ACHN (cell line): ENCODE results near the gene NMNAT3.

Source experiments
- DNase-seq: peaks from one replicate; pipeline ENCODE4 v3.0.0-alpha.2; 2015
- in situ Hi-C: cut with HindIII; loops from 2 replicates; pipeline ENCODE4 v1.10.0; 2017; ENCODE audit warnings: low sequenced_read_pairs, low pct_ligation_motif_present, low pct_unique_long_range_greater_than_20kb

NMNAT3 gene

DNA sequence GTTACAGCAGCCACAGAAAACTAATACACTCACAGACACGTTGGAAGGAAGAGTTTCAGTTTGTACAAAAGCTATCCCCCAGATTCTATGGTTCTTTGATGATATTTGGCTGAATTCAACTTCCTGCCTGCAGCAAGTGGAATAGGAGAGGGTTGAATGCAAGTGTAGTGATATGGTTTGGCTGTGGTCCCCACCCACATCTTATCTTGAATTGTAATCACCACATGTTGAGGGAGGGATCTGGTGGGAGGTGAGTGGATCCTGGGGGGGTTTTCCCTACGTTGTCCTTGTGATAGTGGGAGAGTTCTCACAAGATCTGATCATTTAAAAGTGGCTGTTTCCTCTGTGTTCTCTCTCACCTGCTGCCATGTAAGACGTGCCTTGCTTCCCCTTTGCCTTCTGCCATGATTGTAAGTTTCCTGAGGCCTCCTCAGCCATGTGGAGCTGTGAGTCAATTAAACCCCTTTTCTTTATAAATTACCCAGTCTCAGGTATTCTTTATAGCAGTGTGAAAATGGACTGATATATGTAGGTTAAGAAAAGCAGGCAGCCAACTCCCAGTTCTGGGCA is 29.8 kb downstream of the NMNAT3 start:
- no peak for DNase-seq
- in situ Hi-C loops = no loop called here

DNA sequence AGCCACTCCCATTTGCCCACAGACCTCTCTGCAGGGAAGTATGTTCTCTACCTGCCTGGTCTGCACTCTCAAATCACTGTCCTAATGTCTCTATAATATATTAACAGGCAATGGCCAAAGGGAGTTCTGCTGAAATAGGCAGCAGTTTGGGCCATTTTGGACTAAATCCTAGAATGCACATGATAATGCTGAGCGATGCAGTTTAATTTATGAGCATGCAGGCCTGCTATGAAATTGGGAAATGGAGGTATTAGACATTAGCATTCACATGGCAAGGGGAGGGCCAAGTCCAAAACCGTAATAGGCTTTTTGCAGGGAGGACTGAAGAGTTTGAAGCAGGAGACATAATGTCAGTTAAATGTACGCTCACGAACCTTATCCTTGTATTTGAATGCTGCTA is 31.3 kb downstream of the NMNAT3 start:
- no peak for DNase-seq
- in situ Hi-C loops = no loop called here

DNA sequence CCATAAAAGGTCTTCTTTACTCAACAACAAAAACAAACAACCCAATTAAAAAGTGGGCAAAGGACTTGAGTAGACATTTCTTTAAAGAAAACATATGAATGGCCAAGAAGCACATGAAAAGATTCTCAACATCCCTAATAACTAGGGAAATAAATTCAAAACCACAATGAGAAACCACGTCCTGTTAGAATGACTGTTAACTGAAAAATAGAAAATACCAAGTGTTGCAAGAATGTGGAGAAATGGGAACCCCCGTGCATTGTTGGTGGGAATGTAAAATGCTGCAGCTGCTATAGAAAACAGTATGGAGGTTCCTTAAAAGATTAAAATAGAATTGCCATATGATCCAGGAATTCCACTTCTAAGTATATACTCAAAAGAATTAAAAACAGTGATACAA is 34.8 kb downstream of the NMNAT3 start:
- no peak for DNase-seq
- in situ Hi-C loops = no loop called here

DNA sequence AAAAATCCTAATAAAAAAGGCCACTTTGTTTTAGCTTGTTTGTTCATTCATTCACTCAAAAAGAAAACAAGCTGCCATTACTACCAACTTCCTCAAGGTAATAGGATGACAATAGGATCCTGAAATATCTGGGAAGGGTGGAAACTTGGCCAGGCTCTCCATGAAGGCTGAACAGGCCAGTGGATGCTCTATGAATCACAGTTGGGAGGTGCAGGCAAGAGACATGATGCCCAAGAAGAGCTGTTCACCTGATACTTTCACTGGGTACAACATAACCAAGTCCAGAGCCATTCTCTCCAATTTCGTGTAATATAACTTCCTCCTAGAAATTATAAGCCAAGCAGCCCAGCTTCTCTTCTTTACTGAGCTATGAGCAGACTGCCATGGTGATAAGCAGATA is 37.3 kb downstream of the NMNAT3 start:
- in situ Hi-C loops = no loop called here

DNA sequence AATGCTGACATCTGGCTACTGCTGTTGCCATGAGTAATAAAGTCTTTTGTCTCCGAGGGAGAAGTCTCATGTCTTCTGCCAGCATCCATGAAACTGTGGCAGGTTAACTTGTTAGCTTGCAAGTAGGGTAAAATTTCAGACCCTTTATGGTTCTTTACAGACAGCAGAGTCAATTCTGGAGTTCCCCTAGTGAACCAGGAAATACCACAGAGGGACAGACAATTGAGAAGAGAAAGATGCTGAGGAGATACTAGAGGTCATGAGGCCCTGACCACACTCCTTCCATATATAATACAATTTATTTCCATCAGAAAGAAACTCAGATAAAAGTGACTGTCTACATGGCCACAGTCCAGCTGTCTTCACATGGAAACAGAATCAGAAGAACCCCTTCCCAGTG is 38.1 kb downstream of the NMNAT3 start:
- in situ Hi-C loops = no loop called here
- DNase-seq = no peak

More for the DNA sequence above, 37.3 kb downstream of the NMNAT3 start:
- no peak for DNase-seq

DNA sequence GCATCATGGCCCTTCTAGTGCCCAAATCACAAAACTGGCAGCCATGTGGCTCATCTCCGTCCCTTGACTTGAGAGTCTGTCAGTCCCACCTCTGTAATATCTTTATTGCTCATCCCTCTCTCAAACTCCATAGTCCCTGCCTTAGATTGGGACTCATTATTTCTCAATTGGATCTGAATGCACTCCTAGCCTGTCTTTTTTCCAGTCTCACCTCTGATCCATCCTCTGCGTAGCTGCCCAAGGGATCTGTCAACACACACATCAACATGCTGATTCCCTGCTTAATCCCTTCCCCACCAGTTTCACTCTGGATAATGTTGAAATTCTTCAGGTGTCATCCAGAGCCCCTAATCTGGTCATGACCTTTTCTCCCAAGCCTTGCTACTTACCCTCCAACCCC is 39.3 kb downstream of the NMNAT3 start:
- no peak for DNase-seq
- in situ Hi-C loops = no loop called here

DNA sequence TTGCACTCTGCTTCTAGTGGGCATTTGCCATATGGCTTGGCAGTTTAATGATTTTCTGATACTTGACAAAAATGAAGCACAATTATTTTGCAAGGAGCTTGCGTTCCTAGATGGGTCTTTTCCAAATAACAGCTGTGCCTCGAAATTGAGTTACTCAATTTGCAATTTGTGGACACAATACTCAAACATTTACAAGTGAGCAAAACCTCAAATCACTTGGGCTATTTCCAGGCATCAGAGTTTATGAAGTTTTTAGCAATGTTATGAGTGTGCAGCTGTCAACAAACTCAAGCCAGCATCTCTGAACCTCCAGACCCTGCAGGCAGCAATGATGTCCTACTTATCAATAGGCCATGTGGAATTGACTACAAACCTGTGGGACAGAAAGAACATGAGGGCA is 41.3 kb downstream of the NMNAT3 start:
- in situ Hi-C loops = no loop called here
- DNase-seq = no peak

DNA sequence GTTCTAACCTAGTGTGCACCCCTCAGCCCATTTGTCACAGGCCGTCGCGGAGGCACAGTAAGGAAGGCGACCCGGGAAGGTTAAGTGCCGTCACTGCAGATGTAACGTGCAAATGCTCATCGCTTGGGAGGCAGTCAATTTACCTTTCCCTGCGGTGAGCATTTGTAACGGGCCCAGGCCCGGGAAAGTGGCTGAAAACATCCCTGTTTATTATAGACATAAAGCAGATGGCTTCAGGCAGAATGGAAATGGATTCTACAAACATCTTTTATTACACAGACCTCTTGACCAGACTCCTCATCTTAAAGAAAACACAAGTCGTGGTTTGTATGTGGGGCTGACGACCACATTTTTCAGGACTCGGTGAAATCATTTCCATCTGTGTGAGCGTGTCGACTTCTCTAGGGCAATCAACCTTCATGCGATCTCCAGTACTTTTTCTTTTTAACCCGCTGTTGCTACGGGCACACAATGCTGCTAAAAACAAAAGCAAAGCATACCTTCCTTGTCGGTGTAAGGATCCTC is 43.6 kb downstream of the NMNAT3 start:
- no peak for DNase-seq
- in situ Hi-C loops = no loop called here

DNA sequence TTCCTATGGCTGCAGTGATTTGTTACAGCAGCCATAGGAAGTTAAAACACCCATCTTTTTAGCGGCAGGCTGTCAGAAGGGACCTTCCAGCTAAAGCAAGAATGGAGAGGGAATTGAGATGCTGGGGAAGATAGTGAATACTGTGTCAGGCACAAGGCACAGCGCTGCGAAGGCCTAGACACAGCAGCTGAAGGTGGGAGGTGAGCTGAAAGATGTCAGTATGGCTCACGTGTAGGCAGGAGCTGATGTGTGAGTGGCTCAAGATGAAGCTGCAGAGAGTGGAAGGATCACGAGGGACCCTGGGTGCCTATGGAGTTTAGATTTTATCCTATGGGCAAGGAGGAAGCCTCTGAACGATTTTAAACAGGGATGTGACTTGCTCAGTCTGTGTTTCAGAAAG is 44.3 kb downstream of the NMNAT3 start:
- in situ Hi-C loops = no loop called here
- no peak for DNase-seq

DNA sequence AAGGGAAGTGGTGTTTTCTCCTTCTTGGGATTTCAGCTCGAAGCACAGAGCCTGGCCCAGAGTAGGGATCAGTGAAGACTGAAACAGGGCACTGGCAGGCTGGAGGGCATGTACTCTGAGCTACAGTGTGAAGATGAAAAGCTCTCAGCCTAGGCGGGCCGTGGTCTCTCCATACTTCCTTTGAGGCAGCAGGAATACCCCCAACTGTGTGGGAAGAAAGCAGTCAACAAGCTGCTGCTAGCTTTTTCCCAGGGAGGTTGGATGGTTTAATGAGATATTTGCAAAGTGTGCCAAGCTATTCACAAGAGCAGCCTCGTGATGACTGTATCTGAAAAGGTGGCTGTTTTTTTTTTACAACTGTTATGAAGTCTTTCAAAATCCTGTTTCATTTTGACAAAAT is 47.2 kb downstream of the NMNAT3 start:
- in situ Hi-C loops = no loop called here
- no peak for DNase-seq

DNA sequence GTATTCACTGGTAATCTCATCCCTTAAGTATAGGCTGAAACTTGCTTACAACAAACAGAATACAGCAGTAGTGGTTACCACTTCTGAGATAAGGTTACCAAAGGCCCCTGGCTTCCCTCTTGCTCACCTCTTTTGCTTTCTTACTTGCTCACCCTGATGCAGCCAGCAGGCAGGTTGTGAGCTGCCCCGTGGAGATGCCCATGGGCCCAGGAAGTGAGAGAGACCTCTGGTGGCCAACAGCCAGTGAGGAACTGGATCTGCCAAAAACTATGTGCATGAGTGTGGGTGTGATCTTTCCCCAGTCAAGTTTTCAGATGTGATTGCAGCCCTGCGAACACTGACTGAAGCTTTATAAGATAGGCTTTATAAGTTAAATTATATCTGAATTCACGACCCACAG is 48.7 kb downstream of the NMNAT3 start:
- DNase-seq = peak; percentile 3

DNA sequence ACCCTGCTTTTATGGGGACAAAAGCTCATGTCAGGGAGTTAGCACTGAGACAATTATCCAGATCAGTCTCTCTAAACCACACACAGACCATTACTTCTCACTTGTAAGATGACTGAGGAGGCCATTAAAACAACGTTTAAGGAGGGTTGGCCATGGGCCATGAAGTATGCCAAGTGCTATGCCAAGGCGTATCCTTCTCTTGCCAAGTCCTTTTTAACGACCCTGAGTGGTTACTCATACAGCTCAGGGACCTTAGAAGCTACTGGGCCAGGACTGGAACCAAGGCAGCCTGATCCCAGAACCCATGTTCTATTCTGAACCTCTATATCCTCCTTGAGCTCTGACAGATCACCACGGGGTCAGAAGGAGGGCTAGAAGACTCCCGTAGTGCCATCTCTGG is 50.0 kb downstream of the NMNAT3 start:
- DNase-seq = no peak
- in situ Hi-C loops = no loop called here

More for the DNA sequence above, 48.7 kb downstream of the NMNAT3 start:
- in situ Hi-C loops = no loop called here

DNA sequence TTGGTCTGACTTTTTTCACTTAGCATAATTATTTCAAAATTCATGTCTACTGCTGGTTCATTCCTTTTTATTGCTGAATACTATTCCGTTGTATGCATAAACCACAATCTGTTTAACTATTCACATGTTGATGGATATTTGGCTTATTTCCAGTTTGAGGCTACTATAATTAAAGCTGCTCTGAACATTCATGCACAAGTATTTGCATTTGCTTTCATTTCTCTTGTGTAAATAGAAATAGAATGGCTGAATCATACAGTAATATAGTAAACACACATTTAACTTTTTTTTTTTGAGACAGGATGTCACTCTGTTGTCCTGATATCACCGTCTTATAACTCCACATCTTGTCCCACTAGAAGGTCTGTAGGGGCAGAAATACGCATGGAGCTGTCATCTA is 57.3 kb downstream of the NMNAT3 start:
- in situ Hi-C loops = no loop called here
- no peak for DNase-seq

DNA sequence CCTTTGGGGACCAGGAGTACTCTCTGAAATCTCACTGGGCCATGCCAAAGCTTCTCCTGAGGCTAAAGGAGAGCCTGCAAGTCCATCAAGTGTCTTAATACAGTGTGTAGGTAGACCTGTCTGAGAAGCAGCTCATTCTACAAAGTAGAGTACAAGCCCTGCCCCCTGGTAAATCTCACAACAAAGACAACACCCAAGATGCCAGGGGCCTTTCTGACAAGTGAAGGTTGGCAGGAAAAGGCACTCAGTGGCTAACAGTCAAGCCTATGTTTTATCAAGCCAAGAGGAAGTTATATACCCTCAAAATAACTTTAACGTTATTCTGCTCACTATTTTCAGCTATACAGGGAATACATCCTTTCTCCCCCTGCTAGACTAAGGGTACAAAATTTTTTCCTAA is 58.3 kb downstream of the NMNAT3 start:
- no peak for DNase-seq
- in situ Hi-C loops = no loop called here

DNA sequence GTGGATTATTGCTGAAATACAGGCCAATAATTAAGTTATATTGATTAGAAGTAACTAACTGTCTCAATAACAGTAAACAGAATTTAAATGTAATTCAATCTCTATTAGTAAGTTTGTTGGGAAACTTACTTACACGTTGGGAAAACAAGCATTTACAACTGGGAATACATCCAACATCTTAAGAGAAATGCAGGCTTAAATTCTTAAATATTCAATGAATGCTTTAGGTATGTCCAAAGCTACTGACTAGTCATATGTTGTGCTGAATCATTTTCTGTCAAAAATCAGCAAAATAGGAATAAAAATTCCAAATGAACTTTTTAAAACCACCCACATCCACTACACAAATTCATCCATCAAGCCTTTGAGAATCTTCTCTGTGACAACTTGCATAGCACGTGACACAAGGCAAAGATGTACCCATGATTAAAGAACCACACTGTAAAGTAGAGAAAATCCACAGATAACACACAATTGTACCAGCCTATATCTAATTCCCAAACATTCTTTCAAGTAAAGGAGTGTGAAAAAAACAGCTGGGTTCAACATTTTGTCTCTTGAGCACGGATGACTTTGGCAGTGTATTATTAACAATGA is 60.0 kb downstream of the NMNAT3 start:
- in situ Hi-C loops = no loop called here
- no peak for DNase-seq

DNA sequence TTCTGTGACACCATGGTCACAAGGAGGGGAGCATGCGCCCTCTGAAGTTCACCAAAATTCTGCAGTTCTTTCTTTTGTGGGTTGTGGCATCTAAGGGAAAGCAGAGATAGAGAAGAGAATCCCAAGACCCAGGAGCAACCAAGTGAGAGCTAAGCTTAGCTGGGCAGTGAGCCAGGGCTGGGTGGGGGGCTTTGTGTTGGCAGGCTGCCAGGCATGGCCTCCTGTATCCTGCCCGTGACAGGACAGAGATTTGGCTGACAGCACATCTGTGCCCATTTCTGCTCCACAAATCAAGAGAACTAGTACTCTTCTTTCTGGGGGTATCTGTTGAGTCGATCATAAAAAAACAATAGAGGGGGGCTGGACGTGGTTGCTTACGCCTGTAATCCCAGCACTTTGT is 66.2 kb downstream of the NMNAT3 start:
- DNase-seq = no peak
- in situ Hi-C loops = no loop called here

DNA sequence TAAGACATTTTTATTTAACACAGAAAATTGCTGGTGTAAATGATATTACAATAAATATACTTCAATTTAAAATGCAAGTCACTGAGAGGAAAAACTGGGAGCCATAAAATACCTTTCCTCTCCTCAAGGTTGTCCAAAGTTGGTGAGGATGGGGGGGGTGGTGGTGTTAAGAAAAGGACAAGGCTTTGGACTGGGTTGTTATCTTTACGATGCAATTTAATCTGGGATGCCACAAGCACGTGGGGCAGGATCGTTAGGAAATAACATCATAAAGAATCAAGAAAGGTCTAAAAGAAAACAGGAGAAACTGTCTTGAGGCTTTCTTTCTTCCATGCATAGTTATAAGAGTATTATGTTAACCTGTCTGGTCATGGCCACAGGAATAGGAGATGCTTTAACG is 66.9 kb downstream of the NMNAT3 start:
- in situ Hi-C loops = no loop called here
- DNase-seq = no peak

DNA sequence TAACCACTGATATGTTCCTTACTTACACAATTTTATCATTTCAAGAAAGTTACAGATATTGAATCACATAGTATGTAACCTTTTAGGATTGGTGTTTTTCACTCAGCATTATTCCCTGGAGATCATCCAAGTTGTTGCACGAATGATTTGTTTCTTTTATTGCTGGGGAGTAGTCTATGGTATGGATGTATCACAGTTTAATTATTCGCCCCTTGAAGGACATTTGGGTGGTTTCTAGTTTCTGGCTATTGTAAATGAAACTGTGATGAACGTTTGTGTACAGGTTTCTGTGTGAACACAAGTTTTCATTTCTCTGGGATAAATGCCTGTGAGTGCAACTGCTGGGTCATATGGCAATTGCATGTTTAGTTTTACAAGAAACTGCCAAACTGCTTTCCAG is 68.8 kb downstream of the NMNAT3 start:
- DNase-seq = no peak
- in situ Hi-C loops = no loop called here

DNA sequence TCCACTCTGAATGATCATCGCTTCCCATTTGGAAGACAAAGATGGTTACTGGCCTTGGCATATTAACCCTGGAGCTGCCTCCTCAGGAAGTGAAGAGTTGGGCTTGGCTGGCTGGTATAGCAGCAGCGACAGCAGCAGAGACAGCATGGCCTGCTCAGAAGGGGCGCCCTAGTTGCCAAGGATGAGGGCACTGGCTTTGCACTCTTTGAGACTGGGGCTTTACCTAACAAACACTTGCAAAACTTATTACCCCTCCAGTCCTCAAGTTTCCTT is 69.7 kb downstream of the NMNAT3 start:
- in situ Hi-C loops = no loop called here
- no peak for DNase-seq

DNA sequence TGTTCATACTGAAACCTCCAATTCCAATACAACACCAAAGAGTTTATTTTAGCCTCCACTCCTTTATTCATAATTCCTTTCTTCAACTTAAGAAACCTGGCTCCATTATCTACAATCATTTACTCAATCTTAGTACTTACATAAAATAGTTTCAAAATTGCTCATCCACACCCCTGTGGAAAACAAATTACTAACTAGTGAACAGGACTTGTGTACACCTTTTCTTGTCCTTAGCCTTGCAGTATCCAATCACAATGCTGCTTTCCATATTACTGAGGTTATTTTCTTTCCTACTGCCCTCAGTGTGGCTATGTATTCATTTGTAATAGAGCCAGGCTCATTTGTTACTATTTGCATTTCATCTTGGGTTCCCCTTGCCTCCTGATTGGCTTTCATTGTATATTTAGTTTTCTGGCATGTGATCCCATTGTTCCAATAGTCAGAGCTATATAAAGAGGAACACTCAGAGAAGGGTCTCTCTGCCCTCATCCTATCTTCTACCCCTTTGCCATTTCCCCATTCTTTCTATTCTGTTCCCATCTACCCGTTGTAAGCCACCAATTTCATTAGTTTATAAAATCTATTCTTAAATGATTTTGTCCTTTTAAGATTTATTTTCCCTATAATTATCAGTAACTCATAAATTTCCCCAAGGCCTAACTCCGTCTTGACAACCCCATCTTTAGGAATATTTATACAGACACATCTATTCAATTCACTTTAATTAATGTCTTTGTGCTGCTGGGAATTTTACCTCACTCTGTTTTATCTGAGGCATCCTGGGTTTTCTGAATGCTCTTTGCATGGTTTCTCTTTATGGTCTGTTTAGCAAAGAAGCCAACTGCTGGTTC is 70.3 kb downstream of the NMNAT3 start:
- in situ Hi-C loops = no loop called here
- DNase-seq = no peak
